ENCODE results near the gene PDK2. TPM values are rescaled to one million over a fixed set of nuclear protein-coding genes. Genes with fewer than 3 reads are reported as not detected.
A peak's percentile ranks its signal among the peaks of the same experiment; 100 is the strongest.

The PDK2 gene
- total and polyA plus RNA-seq, 2 donors (not counting 1 experiment from before 2014, with no cell fraction given) = 19.2 to 41.0 TPM

GRCh38 chr17:50152736-50153135 is 57.6 kb downstream of the PDK2 start:
- Histone ChIP-seq H3K9me3 (ENCODE audit: control insufficient read depth, insufficient read depth, low read depth, low read length) (no peaks in the 10 kb centered on the region), H3K27ac (ENCODE audit: insufficient read depth, low read length) (no peak overlapping the region)
- TF ChIP-seq CTCF (conservative IDR thresholded peaks at IDR 0.05 in 1 of 2, IDR thresholded peaks at IDR 0.05 in 1 of 2; ENCODE audit: low read depth in 1 of 2, low read length in 2 of 2) (no peak), EZH2 (IDR thresholded peaks at IDR 0.05; ENCODE audit: low read length, missing control alignments) (no peak)

GRCh38 chr17:50153650-50154575 is 58.8 kb downstream of the PDK2 start:
- TF ChIP-seq CTCF (conservative IDR thresholded peaks at IDR 0.05 in 1 of 2, IDR thresholded peaks at IDR 0.05 in 1 of 2; ENCODE audit: low read depth in 1 of 2, low read length in 2 of 2) (no peak), EZH2 (IDR thresholded peaks at IDR 0.05; ENCODE audit: low read length, missing control alignments) (no peak)
- no peaks in the 10 kb centered on the region for H3K9me3 ChIP-seq (ENCODE audit: control insufficient read depth, insufficient read depth, low read depth, low read length)
- H3K4me3 ChIP-seq (replicated peaks in 1 of 4; ENCODE audit: control extremely low read depth in 1 of 4, insufficient read depth in 1 of 4, low read depth in 3 of 4, low read length in 4 of 4) = no peak overlapping the region
- no peaks in the 10 kb centered on the region for H4K20me1 ChIP-seq (ENCODE audit: control insufficient read depth, extremely low read depth, insufficient read depth, low read length)
- no peak overlapping the region for H2AFZ ChIP-seq (ENCODE audit: low read length)
- peaks cover 12% of the 10 kb centered on the region for H3K4me1 ChIP-seq (ENCODE audit: control insufficient read depth, extremely low read depth, insufficient read depth, low read length)
- no peaks in the 10 kb centered on the region for H3K27me3 ChIP-seq (ENCODE audit: control insufficient read depth, insufficient read depth, low read length)
- H3K36me3 ChIP-seq (ENCODE audit: control insufficient read depth, insufficient read depth, low read length) = no peaks in the 10 kb centered on the region
- no peak for DNase-seq (ENCODE audit: low read depth in 2 of 2)
- peaks cover 18% of the 10 kb centered on the region for H3K79me2 ChIP-seq (ENCODE audit: control insufficient read depth, insufficient read depth, low read length)
- no peak overlapping the region for H3K27ac ChIP-seq (ENCODE audit: insufficient read depth, low read length)
- H3K4me2 ChIP-seq (ENCODE audit: extremely low read depth, insufficient read depth, low read length) = no peak overlapping the region
- H3K9ac ChIP-seq (ENCODE audit: insufficient read depth, low read length) = no peak overlapping the region

More at GRCh38 chr17:50152736-50153135, 57.6 kb downstream of the PDK2 start:
- no peaks in the 10 kb centered on the region for H4K20me1 ChIP-seq (ENCODE audit: control insufficient read depth, extremely low read depth, insufficient read depth, low read length)
- H3K4me2 ChIP-seq (ENCODE audit: extremely low read depth, insufficient read depth, low read length) = no peak overlapping the region
- peaks cover 29% of the 10 kb centered on the region for H3K79me2 ChIP-seq (ENCODE audit: control insufficient read depth, insufficient read depth, low read length)
- peak overlapping the region in 2 of 4 experiments; percentile 84 to 85 for H3K4me3 ChIP-seq (replicated peaks in 1 of 4; ENCODE audit: control extremely low read depth in 1 of 4, insufficient read depth in 1 of 4, low read depth in 3 of 4, low read length in 4 of 4)
- no peaks in the 10 kb centered on the region for H3K36me3 ChIP-seq (ENCODE audit: control insufficient read depth, insufficient read depth, low read length)
- no peaks in the 10 kb centered on the region for H3K27me3 ChIP-seq (ENCODE audit: control insufficient read depth, insufficient read depth, low read length)
- peaks cover 12% of the 10 kb centered on the region for H3K4me1 ChIP-seq (ENCODE audit: control insufficient read depth, extremely low read depth, insufficient read depth, low read length)
- H3K9ac ChIP-seq (ENCODE audit: insufficient read depth, low read length) = no peak overlapping the region
- H2AFZ ChIP-seq (ENCODE audit: low read length) = no peak overlapping the region
- no peak for DNase-seq (ENCODE audit: low read depth in 2 of 2)

GRCh38 chr17:50154604-50155003 is 59.5 kb downstream of the PDK2 start:
- no peak overlapping the region for H3K4me2 ChIP-seq (ENCODE audit: extremely low read depth, insufficient read depth, low read length)
- no peak overlapping the region for H3K9ac ChIP-seq (ENCODE audit: insufficient read depth, low read length)
- no peaks in the 10 kb centered on the region for H3K27me3 ChIP-seq (ENCODE audit: control insufficient read depth, insufficient read depth, low read length)
- no peak overlapping the region for H3K4me3 ChIP-seq (replicated peaks in 1 of 4; ENCODE audit: control extremely low read depth in 1 of 4, insufficient read depth in 1 of 4, low read depth in 3 of 4, low read length in 4 of 4)
- H3K9me3 ChIP-seq (ENCODE audit: control insufficient read depth, insufficient read depth, low read depth, low read length) = no peaks in the 10 kb centered on the region
- TF ChIP-seq CTCF (conservative IDR thresholded peaks at IDR 0.05 in 1 of 2, IDR thresholded peaks at IDR 0.05 in 1 of 2; ENCODE audit: low read depth in 1 of 2, low read length in 2 of 2) = no peak
- TF ChIP-seq EZH2 (IDR thresholded peaks at IDR 0.05; ENCODE audit: low read length, missing control alignments) = no peak
- no peak overlapping the region for H2AFZ ChIP-seq (ENCODE audit: low read length)
- DNase-seq (ENCODE audit: low read depth in 2 of 2) = no peak
- H3K36me3 ChIP-seq (ENCODE audit: control insufficient read depth, insufficient read depth, low read length) = no peaks in the 10 kb centered on the region
- H3K79me2 ChIP-seq (ENCODE audit: control insufficient read depth, insufficient read depth, low read length) = peaks cover 11% of the 10 kb centered on the region
- no peak overlapping the region for H3K27ac ChIP-seq (ENCODE audit: insufficient read depth, low read length)
- H3K4me1 ChIP-seq (ENCODE audit: control insufficient read depth, extremely low read depth, insufficient read depth, low read length) = peaks cover 12% of the 10 kb centered on the region
- no peaks in the 10 kb centered on the region for H4K20me1 ChIP-seq (ENCODE audit: control insufficient read depth, extremely low read depth, insufficient read depth, low read length)

All from fibroblast of lung (primary cell).